Glutamatergic neuron (in vitro differentiated cells): ENCODE data around the gene TCF12. TPM values are rescaled to one million over a fixed set of nuclear protein-coding genes. Genes with fewer than 3 reads are reported as not detected.

Experiments
- DNase-seq: peaks from one replicate; pipeline ENCODE4 v3.0.0; 2022
- H3K27ac Mint-ChIP-seq: one replicate; pipeline ENCODE4 v1.8.0; 2020; ENCODE audit warnings: mild to moderate bottlenecking, mixed read lengths, inconsistent platforms; ENCODE audit not compliant: unreplicated experiment
- H3K27me3 Mint-ChIP-seq: one replicate; pipeline ENCODE4 v1.8.0; 2020; ENCODE audit warnings: mild to moderate bottlenecking, moderate library complexity, mixed read lengths, inconsistent platforms; ENCODE audit not compliant: unreplicated experiment
- H3K36me3 Mint-ChIP-seq: one replicate; pipeline ENCODE4 v1.8.0; 2020; ENCODE audit warnings: mild to moderate bottlenecking, mixed read lengths, inconsistent platforms; ENCODE audit not compliant: unreplicated experiment
- H3K4me1 Mint-ChIP-seq: one replicate; pipeline ENCODE4 v1.8.0; 2020; ENCODE audit warnings: mild to moderate bottlenecking, low read depth, mixed read lengths, inconsistent platforms; ENCODE audit not compliant: unreplicated experiment
- H3K4me3 Mint-ChIP-seq: one replicate; pipeline ENCODE4 v1.8.0; 2020; ENCODE audit warnings: mild to moderate bottlenecking, mixed read lengths, inconsistent platforms; ENCODE audit not compliant: unreplicated experiment
- H3K9me3 Mint-ChIP-seq: one replicate; pipeline ENCODE4 v1.8.0; 2020; ENCODE audit warnings: mild to moderate bottlenecking, moderate library complexity, mixed read lengths, inconsistent platforms; ENCODE audit not compliant: unreplicated experiment
- total RNA-seq: library from RNA; stranded (reverse); fragmentation: NEBNext Ultra II Directional; extraction: Animal tissue kit (Norgen Biotek cat#: 25700); gene quantifications from one replicate; pipeline ENCODE4 v1.2.1, GENCODE V29; 2021; ENCODE audit not compliant: unreplicated experiment
- TF ChIP-seq, protein P1 (sequence below): fragments of 200-600 bp; sonication (generic); IDR thresholded peaks from one replicate; pipeline ENCODE4 v1.5.0; 2021; ENCODE audit not compliant: partially characterized antibody, unreplicated experiment

Gene TCF12
- total RNA-seq, 1 donor from 2014 or later: 140 TPM

DNA sequence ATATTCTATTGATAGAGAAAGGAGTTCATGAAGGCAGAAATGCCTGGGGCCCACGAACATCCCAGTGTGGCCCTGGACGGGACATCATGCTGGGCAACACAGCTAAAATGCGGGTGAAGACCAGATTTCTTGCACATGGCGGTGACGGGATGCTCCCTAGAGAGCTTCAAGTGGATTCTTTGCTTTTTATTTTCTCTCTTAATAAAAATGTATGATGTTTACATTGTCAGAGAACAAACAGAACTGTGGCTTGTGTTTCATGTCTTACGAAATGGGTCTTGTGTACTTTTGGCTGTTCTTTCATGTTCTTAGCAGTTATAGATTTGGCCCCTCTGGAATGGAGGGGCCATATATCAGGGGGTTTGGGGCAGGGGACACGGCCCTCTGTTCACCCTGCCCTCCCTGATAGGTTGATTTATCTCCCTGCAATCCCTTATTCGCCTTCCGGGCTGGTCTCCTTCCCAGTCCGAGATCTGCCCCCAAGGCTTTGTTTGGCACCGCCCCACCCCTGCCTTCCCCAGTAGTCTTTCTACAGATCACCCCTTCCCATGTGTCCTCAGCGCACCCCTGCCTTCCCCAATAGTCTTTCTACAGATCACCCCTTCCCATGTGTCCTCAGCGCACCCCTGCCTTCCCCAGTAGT lies 389.2 kb downstream of the TCF12 start:
- H3K36me3 Mint-ChIP-seq: no peaks in the 10 kb centered on the region
- TF ChIP-seq, protein P1, sequence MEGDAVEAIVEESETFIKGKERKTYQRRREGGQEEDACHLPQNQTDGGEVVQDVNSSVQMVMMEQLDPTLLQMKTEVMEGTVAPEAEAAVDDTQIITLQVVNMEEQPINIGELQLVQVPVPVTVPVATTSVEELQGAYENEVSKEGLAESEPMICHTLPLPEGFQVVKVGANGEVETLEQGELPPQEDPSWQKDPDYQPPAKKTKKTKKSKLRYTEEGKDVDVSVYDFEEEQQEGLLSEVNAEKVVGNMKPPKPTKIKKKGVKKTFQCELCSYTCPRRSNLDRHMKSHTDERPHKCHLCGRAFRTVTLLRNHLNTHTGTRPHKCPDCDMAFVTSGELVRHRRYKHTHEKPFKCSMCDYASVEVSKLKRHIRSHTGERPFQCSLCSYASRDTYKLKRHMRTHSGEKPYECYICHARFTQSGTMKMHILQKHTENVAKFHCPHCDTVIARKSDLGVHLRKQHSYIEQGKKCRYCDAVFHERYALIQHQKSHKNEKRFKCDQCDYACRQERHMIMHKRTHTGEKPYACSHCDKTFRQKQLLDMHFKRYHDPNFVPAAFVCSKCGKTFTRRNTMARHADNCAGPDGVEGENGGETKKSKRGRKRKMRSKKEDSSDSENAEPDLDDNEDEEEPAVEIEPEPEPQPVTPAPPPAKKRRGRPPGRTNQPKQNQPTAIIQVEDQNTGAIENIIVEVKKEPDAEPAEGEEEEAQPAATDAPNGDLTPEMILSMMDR: no peak
- H3K9me3 Mint-ChIP-seq: peaks cover 7% of the 10 kb centered on the region
- no peak for DNase-seq
- H3K27ac Mint-ChIP-seq: no peak overlapping the region
- peaks cover 2% of the 10 kb centered on the region for H3K27me3 Mint-ChIP-seq
- peaks cover 12% of the 10 kb centered on the region for H3K4me1 Mint-ChIP-seq
- H3K4me3 Mint-ChIP-seq: peak overlapping the region; percentile 89

DNA sequence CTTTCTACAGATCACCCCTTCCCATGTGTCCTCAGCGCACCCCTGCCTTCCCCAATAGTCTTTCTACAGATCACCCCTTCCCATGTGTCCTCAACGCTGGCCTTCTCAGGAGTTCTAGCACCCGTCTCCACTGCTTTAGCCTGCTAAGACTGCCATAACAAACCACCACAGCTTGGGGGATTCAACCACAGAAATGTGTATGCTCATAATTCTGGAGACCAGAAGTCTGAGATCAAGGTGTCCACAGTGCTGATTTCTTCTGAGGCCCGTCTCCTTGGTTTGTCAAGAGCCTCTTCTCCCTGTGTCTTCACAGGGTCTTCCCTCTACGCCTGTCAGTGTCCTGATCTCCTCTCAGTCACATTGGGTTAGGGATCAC lies 389.7 kb downstream of the TCF12 start:
- Mint-ChIP-seq H3K27ac (no peak overlapping the region), H3K9me3 (peaks cover 7% of the 10 kb centered on the region), H3K36me3 (no peaks in the 10 kb centered on the region), H3K27me3 (peaks cover 2% of the 10 kb centered on the region), H3K4me3 (no peak overlapping the region), H3K4me1 (peaks cover 12% of the 10 kb centered on the region)
- TF ChIP-seq, protein P1: no peak
- DNase-seq: no peak

DNA sequence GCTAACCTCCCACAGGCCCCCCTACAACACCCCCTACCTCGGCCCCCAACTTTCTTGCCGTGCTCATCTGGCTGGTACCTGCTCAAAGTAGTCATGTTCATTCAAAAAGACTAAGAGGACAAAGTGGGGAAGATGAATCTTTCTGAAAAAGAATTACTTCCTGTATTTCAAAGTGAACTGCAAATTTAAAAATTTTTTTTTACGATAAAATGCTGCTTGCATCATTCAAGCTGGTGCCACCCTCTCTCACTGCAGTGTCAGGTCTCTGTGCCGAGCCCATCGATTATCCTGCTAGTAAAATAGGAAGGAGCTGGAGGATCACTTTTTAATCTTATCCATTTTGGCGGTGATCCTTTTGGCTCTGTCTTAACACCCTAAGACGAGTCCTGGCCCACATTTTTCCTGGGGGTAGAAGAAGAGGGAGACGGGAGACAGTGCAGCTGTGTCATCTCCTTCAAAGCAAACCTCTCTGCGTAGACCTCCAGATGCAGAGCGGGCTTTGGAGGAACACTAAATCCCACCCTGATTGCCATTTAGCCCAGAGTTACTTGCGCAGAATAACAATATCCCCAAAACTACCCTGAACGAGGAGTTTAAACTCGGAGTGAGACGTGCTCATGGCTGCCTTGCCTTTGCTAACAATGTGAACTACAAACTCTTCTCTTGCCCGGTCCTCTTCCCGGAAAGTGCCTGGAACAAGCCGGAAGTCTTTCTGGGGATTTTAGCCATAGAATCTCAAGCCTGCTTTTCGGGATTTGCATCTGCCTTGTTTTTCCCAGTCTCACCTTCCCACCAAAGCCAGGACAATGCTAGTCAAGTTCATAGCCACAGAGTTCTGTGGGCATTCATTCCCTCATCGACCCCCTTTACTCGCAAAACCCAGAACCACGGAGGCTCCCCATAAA lies 391.7 kb downstream of the TCF12 start:
- no peak overlapping the region for H3K4me3 Mint-ChIP-seq
- H3K36me3 Mint-ChIP-seq: no peaks in the 10 kb centered on the region
- H3K4me1 Mint-ChIP-seq: peaks cover 12% of the 10 kb centered on the region
- peaks cover 2% of the 10 kb centered on the region for H3K27me3 Mint-ChIP-seq
- TF ChIP-seq, protein P1: no peak
- peaks cover 7% of the 10 kb centered on the region for H3K9me3 Mint-ChIP-seq
- no peak overlapping the region for H3K27ac Mint-ChIP-seq
- DNase-seq: no peak

DNA sequence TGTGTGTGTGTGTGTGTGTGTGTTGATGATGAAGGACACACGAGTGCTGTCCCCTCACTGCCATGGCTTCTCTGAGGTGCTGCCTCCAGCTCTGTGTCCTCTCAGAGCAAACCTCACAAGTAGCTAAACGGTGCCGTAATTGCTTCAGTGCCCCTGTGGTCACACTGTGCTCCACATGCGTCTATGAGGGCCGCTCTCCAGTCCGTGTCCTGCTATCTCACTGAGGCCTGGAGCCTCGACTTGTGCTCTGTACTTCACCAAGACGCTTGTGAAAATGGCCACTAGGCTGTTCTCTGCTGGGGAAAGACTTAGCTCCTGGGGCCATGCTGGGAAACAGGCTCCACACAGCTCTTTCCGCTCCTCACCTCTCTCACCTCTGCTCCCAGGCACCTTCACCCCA lies 392.4 kb downstream of the TCF12 start:
- Mint-ChIP-seq H3K9me3 (peaks cover 4% of the 10 kb centered on the region), H3K27me3 (peaks cover 2% of the 10 kb centered on the region), H3K36me3 (no peaks in the 10 kb centered on the region), H3K4me3 (no peak overlapping the region), H3K27ac (no peak overlapping the region), H3K4me1 (peaks cover 8% of the 10 kb centered on the region)
- DNase-seq: no peak
- TF ChIP-seq, protein P1: no peak

DNA sequence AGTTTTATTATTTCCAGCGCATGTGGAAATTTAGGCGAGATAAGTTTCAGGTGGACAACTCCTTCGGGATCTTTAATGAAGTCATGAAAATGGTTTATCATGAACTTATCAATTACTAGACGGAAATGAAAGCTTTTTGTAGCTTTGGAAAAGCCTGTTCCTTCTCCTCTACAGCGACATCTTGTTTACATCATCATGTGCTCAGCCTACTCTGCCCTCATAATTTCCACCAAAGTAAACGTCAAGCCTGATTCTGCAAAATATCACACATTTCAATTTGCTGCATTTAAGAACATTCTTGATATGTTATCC lies 393.5 kb downstream of the TCF12 start:
- peaks cover 3% of the 10 kb centered on the region for H3K4me1 Mint-ChIP-seq
- no peaks in the 10 kb centered on the region for H3K27me3 Mint-ChIP-seq
- H3K4me3 Mint-ChIP-seq: no peak overlapping the region
- H3K9me3 Mint-ChIP-seq: peaks cover 2% of the 10 kb centered on the region
- TF ChIP-seq, protein P1: no peak
- no peak overlapping the region for H3K27ac Mint-ChIP-seq
- no peaks in the 10 kb centered on the region for H3K36me3 Mint-ChIP-seq
- DNase-seq: no peak
